ENCODE data around the gene DLD. TPM values are rescaled to one million over a fixed set of nuclear protein-coding genes. Genes with fewer than 3 reads are reported as not detected.
A peak's percentile ranks its signal among the peaks of the same experiment; 100 is the strongest.

Gene DLD
- total and polyA plus RNA-seq, 2 of the 13 experiments (the other 11 are each of a cell fraction or from before 2014, with no cell fraction given) = 56.8 to 95.2 TPM

DNA sequence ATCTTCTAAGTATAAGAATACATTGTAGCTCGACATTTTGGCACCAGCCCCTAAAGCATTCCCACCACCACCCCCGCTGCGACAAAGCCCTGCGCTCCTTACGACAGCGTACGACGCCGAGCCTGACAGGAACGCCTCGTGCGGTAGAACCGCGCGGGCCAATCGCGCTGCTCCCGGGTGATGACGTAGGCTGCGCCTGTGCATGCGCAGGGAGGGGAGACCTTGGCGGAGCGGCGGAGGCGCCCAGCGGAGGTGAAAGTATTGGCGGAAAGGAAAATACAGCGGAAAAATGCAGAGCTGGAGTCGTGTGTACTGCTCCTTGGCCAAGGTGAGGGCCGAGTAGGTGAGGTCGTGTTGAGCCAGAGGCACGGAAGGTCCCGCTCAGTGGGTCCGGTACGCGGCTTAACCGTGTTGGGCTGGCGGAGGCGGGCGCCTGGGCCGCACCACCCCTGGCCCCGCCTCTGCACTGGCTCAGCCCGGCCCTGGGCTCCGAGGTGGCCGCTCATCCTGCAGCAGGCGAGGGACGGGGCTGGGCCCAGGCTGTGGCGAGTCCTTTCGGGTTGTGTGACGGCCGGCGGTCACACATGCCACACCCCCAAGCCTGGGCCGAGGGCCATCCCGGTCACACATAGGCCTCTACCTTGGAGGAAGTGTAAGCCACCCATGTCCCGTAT is at the start of gene DLD (continued):
- TF ChIP-seq, protein P1, sequence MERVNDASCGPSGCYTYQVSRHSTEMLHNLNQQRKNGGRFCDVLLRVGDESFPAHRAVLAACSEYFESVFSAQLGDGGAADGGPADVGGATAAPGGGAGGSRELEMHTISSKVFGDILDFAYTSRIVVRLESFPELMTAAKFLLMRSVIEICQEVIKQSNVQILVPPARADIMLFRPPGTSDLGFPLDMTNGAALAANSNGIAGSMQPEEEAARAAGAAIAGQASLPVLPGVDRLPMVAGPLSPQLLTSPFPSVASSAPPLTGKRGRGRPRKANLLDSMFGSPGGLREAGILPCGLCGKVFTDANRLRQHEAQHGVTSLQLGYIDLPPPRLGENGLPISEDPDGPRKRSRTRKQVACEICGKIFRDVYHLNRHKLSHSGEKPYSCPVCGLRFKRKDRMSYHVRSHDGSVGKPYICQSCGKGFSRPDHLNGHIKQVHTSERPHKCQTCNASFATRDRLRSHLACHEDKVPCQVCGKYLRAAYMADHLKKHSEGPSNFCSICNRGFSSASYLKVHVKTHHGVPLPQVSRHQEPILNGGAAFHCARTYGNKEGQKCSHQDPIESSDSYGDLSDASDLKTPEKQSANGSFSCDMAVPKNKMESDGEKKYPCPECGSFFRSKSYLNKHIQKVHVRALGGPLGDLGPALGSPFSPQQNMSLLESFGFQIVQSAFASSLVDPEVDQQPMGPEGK (CRISPR knock-in tag; IDR thresholded peaks at IDR 0.05) = peak; percentile 36; the same call in 1 of the 2 replicates
- TF ChIP-seq ZNF367 (CRISPR knock-in tag; IDR thresholded peaks at IDR 0.05; ENCODE audit: borderline replicate concordance) = 0 out of 2 replicates have a peak, but pooled peaks have one; percentile 35
- TF ChIP-seq CREM (IDR thresholded peaks at IDR 0.05) = peak; percentile 88
- no peak; the same call in 1 of the 2 replicates for TF ChIP-seq CREM (CRISPR knock-in tag; IDR thresholded peaks at IDR 0.05)
- TF ChIP-seq, protein P2, sequence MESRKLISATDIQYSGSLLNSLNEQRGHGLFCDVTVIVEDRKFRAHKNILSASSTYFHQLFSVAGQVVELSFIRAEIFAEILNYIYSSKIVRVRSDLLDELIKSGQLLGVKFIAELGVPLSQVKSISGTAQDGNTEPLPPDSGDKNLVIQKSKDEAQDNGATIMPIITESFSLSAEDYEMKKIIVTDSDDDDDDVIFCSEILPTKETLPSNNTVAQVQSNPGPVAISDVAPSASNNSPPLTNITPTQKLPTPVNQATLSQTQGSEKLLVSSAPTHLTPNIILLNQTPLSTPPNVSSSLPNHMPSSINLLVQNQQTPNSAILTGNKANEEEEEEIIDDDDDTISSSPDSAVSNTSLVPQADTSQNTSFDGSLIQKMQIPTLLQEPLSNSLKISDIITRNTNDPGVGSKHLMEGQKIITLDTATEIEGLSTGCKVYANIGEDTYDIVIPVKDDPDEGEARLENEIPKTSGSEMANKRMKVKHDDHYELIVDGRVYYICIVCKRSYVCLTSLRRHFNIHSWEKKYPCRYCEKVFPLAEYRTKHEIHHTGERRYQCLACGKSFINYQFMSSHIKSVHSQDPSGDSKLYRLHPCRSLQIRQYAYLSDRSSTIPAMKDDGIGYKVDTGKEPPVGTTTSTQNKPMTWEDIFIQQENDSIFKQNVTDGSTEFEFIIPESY (CRISPR knock-in tag; IDR thresholded peaks at IDR 0.05) = peak; percentile 8; the same call in 1 of the 2 replicates
- TF ChIP-seq NAIF1 (CRISPR knock-in tag; IDR thresholded peaks at IDR 0.05; ENCODE audit: borderline replicate concordance) = peak; percentile 98
- TF ChIP-seq ASH2L (IDR thresholded peaks at IDR 0.05; ENCODE audit: insufficient read length, low read depth, low read length) = peak; percentile 88
- TF ChIP-seq ZNF557 (CRISPR knock-in tag; IDR thresholded peaks at IDR 0.05) = peak; percentile 48
- TF ChIP-seq, protein P3, sequence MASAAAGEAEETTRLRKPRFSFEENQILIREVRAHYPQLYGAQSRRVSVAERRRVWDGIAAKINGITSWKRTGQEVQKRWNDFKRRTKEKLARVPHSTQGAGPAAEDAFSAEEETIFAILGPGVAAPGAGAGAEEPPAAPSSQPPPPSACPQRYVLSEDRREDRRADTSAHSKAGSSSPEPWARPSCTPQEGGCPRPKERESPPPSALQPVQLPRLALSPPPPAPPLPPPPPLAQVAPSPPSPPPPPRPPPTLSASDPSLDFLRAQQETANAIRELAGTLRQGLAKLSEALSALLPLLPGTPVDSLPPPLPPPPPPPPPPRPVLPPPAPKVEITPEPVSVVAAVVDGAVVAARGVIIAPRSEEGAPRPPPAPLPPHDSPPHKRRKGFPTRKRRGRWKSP (CRISPR knock-in tag; IDR thresholded peaks at IDR 0.05) = peak; percentile 60
- peak; percentile 91 for TF ChIP-seq SMYD3 (CRISPR knock-in tag; IDR thresholded peaks at IDR 0.05)
- TF ChIP-seq, protein P4, sequence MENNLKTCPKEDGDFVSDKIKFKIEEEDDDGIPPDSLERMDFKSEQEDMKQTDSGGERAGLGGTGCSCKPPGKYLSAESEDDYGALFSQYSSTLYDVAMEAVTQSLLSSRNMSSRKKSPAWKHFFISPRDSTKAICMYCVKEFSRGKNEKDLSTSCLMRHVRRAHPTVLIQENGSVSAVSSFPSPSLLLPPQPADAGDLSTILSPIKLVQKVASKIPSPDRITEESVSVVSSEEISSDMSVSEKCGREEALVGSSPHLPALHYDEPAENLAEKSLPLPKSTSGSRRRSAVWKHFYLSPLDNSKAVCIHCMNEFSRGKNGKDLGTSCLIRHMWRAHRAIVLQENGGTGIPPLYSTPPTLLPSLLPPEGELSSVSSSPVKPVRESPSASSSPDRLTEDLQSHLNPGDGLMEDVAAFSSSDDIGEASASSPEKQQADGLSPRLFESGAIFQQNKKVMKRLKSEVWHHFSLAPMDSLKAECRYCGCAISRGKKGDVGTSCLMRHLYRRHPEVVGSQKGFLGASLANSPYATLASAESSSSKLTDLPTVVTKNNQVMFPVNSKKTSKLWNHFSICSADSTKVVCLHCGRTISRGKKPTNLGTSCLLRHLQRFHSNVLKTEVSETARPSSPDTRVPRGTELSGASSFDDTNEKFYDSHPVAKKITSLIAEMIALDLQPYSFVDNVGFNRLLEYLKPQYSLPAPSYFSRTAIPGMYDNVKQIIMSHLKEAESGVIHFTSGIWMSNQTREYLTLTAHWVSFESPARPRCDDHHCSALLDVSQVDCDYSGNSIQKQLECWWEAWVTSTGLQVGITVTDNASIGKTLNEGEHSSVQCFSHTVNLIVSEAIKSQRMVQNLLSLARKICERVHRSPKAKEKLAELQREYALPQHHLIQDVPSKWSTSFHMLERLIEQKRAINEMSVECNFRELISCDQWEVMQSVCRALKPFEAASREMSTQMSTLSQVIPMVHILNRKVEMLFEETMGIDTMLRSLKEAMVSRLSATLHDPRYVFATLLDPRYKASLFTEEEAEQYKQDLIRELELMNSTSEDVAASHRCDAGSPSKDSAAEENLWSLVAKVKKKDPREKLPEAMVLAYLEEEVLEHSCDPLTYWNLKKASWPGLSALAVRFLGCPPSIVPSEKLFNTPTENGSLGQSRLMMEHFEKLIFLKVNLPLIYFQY (CRISPR knock-in tag; IDR thresholded peaks at IDR 0.05; ENCODE audit: borderline replicate concordance) = peak; percentile 85; the same call in 1 of the 2 replicates
- no peak for TF ChIP-seq HES4 (CRISPR knock-in tag; IDR thresholded peaks at IDR 0.05; ENCODE audit: borderline replicate concordance)
- TF ChIP-seq RXRA (CRISPR knock-in tag; IDR thresholded peaks at IDR 0.05) = peak; percentile 71
- TF ChIP-seq NCOR1 (IDR thresholded peaks at IDR 0.05; ENCODE audit: borderline replicate concordance, low read length) = no peak
- TF ChIP-seq ZKSCAN8 (CRISPR knock-in tag; IDR thresholded peaks at IDR 0.05; ENCODE audit: borderline replicate concordance) = 0 out of 2 replicates have a peak, but pooled peaks have one; percentile 21
- peak; percentile 81 for TF ChIP-seq ZNF225 (CRISPR knock-in tag; IDR thresholded peaks at IDR 0.05)
- TF ChIP-seq, protein P5, sequence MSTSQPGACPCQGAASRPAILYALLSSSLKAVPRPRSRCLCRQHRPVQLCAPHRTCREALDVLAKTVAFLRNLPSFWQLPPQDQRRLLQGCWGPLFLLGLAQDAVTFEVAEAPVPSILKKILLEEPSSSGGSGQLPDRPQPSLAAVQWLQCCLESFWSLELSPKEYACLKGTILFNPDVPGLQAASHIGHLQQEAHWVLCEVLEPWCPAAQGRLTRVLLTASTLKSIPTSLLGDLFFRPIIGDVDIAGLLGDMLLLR (CRISPR knock-in tag; IDR thresholded peaks at IDR 0.05) = peak; percentile 75; the same call in 1 of the 2 replicates
- TF ChIP-seq SAFB2 (CRISPR knock-in tag; IDR thresholded peaks at IDR 0.05; ENCODE audit: borderline replicate concordance, low read depth) = 0 out of 2 replicates have a peak, but pooled peaks have one; percentile 54

Measured in HepG2 (cell line).